ENCODE data around the gene INPP5D.
"Not testable (repeated sequence)": the region's sequence is repeated elsewhere in the genome, so short reads cannot be mapped to it uniquely, and the experiment has no call there.

Gene INPP5D

GRCh38 chr2:233119123-233119522, 59.0 kb downstream of the INPP5D start:
- no peak for DNase-seq

- no peak for DNase-seq
Observed at GRCh38 chr2:233119806-233120205, 59.7 kb downstream of the INPP5D start.

DNA sequence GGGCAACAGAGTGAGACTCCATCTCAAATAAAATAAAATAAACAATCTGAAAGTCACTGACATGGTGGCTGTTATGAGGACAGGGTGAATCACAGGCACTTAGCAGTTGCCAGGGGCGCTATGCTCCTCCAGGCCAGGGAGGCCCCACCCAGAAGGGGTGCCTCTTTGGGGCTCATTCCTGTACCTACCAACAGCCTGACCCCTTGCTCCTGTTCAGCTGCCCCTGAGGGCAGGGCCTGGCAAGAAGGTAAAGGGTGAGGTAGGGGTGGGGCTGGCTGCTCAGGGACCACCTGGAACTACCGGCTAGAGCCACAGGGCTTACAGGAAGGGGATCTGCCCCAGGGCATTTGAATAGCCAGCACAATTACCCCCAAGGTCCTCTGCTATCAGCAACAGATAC, 60.3 kb downstream of the INPP5D start:
- no peak for DNase-seq

GRCh38 chr2:233121856-233122255, 61.7 kb downstream of the INPP5D start:
- no peak for DNase-seq

GRCh38 chr2:233122541-233122940, 62.4 kb downstream of the INPP5D start:
- DNase-seq = no peak

DNA sequence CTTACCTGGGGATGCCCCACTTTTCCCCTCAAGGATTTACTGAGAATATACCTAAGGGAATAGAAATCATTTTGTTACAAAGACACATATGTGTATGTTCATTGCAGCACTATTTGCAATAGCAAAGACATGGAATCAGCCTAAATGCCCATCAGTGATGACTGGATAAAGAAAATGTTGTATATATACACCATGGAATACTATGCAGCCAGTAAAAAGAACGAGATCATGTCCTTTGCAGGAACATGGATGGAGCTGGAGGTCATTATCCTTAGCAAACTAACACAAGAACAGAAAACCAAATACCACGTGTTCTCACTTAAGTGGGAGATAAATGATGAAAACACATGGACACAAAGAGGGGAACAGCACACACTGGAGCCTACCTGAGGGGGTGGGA, 63.4 kb downstream of the INPP5D start:
- not testable (repeated sequence) for DNase-seq

GRCh38 chr2:233124421-233125080, 64.4 kb downstream of the INPP5D start:
- DNase-seq = no peak

DNA sequence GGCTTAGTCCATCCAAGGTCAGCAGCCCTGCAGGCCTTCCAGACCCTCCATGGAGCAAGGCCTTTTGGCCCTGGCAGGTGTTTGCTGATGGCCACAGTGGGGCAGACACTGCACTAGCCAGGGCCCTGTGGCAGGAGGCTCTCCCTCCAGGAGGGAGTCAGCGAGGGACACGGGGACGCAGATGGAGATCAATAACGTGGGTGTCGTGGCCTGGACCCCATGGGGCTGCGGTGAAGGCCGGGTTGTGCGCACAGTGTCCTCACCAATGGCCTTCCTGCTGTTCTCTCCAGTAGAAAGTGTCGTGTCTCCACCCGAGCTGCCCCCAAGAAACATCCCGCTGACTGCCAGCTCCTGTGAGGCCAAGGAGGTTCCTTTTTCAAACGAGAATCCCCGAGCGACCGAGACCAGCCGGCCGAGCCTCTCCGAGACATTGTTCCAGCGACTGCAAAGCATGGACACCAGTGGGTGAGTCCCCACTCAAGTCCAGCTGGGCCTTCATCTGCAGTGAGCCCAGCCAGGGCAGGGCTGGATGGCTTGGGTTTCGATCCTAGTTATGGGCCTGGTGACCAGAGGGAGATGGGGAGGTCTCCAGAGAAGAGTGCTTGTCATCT, 65.4 kb downstream of the INPP5D start:
- no peak for DNase-seq

GRCh38 chr2:233129351-233129978, 69.3 kb downstream of the INPP5D start:
- no peak for DNase-seq

- DNase-seq = no peak
Observed at GRCh38 chr2:233130024-233130423, 69.9 kb downstream of the INPP5D start.

DNA sequence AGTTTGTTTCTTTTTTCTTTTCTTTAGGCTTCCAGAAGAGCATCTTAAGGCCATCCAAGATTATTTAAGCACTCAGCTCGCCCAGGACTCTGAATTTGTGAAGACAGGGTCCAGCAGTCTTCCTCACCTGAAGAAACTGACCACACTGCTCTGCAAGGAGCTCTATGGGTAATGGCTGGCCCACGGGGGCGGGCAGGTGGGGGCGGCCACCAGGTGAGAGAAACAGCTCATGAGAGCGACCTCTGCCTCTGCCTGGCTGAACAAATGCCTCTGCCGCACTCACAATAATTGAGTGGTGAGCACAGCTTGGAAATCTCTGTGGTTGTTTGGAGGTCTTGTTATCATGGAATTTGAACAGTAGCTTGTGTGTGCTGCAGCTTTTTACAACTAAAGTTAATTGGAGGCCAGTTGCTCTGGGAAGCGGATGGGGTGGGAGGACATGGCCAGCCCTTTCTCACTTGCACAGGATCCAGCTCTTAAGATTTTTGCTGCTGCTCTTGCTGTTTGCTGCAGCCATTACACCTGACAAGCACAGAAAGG, 70.4 kb downstream of the INPP5D start:
- no peak for DNase-seq

DNA sequence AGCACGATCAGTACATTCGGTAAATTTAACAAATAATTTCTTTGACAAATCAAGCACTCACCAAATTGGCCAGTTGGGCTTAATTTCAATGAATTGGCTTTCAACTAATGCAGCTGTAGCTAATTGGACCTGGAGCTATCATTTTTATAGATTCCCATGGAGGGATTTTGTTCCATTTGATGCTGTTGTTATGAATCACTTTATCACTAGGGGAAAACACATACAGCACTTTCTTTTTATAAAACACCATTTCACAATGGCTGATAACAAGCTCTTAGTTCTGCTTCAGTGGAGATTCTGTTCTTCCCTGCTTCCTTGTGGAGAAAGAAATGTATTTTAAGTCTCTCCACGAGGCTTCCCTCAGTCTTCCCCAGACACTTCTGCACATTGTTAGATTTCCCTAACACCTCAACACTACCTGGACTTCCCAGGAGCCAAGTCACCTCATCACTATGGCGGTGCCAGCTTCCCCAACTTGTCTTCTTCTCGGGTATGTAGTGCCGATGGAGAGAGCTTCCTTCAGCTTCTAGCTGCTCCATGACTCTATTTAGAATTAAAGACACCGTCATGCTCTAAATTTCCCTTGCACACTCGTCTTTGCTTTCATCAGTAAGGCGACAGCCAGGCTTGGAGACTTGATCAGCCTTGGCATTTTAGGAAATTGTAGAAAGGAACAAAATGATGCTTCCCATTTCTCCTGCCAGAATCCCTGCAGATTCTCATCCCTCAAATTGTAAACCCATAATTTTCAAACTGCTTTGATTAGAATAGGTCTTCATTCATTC, 72.0 kb downstream of the INPP5D start:
- no peak for DNase-seq

DNA sequence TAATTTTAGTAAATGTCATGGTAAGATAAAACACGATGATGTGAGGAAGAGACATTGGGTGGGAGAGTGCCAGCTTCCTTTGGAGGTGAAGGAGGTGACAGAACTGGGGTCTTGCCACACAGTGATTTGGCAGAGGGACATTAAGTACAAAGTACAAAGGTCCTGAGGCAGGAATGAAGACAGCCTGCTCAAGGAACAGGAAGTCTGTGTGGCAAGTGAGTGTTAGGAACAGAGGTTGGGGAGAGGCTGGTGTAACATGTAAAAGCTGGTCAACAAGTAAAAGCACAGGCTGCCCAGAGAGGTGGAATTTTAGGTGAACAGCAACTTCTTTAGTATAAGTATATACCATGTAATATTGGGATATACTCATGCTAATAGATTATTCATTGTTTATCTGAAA, 73.1 kb downstream of the INPP5D start:
- no peak for DNase-seq

- DNase-seq = no peak
Observed at GRCh38 chr2:233135421-233135820, 75.3 kb downstream of the INPP5D start.

GRCh38 chr2:233137040-233137439, 76.9 kb downstream of the INPP5D start:
- DNase-seq = no peak

DNA sequence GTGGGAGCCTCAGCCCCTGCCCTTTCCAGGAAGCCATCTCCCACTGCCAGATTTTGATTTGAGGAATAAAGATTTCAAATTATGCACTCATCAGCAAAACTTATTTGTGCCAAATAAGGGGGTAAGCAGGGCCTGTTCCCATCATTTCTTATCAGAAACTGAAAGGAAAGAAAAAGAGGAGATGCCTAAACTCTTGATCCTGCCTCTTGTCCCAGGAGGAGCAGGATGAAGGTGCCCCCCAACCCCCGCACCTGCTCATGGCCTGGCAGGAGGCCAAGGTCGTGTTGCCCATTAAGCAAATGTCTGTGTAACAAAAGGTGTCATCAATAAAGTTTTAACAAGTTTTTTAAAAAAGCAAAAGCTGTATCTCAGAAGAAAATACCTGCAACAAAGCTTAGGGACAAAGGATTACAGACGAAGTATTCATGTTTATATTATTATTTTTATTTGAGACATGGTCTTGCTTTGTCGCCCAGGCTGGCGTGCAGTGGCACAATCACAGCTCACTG, 80.0 kb downstream of the INPP5D start:
- DNase-seq = no peak

GRCh38 chr2:233140978-233141377, 80.8 kb downstream of the INPP5D start:
- DNase-seq = no peak

- DNase-seq = no peak
Observed at GRCh38 chr2:233141901-233142300, 81.8 kb downstream of the INPP5D start.

- DNase-seq = no peak
Observed at GRCh38 chr2:233142355-233142897, 82.3 kb downstream of the INPP5D start.

GRCh38 chr2:233143700-233144331, 83.7 kb downstream of the INPP5D start:
- DNase-seq = no peak

GRCh38 chr2:233145726-233146125, 85.6 kb downstream of the INPP5D start:
- no peak for DNase-seq

GRCh38 chr2:233146194-233146593, 86.1 kb downstream of the INPP5D start:
- no peak for DNase-seq
